T-helper 2 cell treated with Interferon-gamma antibody and Interleukin-4, amounts not matched to agents 5 μg/mL and 100 μg/mL, for 36 hours (primary cell): ENCODE results near the gene SYTL2.
"Not testable (repeated sequence)": the region's sequence is repeated elsewhere in the genome, so short reads cannot be mapped to it uniquely, and the experiment has no call there.

ENCODE experiments used
- DNase-seq: peaks from one replicate; pipeline ENCODE4 v3.0.0; 2021; ENCODE audit warnings: low spot score
- H3K27ac Mint-ChIP-seq: one replicate; pipeline ENCODE4 v1.8.0; 2021; ENCODE audit warnings: mild to moderate bottlenecking, mixed read lengths
- H3K27me3 Mint-ChIP-seq: one replicate; pipeline ENCODE4 v1.8.0; 2021; ENCODE audit warnings: low read depth, mixed read lengths
- H3K36me3 Mint-ChIP-seq: one replicate; pipeline ENCODE4 v1.8.0; 2021; ENCODE audit warnings: low read depth, mixed read lengths
- H3K4me1 Mint-ChIP-seq: one replicate; pipeline ENCODE4 v1.8.0; 2021; ENCODE audit warnings: low read depth, mixed read lengths
- H3K4me3 Mint-ChIP-seq: one replicate; pipeline ENCODE4 v1.8.0; 2022; ENCODE audit warnings: mild to moderate bottlenecking, moderate library complexity, mixed read lengths
- H3K9me3 Mint-ChIP-seq: one replicate; pipeline ENCODE4 v1.8.0; 2021; ENCODE audit warnings: mixed read lengths

Gene SYTL2

GRCh38 chr11:85795712-85796487 lies 15.0 kb downstream of the SYTL2 start:
- peaks cover 16% of the 10 kb centered on the region for H3K36me3 Mint-ChIP-seq
- no peak overlapping the region for H3K4me3 Mint-ChIP-seq
- no peak overlapping the region for H3K27ac Mint-ChIP-seq
- H3K9me3 Mint-ChIP-seq: peaks cover 5% of the 10 kb centered on the region
- peaks cover 2% of the 10 kb centered on the region for H3K27me3 Mint-ChIP-seq
- H3K4me1 Mint-ChIP-seq: peaks cover 12% of the 10 kb centered on the region
- no peak for DNase-seq

DNA sequence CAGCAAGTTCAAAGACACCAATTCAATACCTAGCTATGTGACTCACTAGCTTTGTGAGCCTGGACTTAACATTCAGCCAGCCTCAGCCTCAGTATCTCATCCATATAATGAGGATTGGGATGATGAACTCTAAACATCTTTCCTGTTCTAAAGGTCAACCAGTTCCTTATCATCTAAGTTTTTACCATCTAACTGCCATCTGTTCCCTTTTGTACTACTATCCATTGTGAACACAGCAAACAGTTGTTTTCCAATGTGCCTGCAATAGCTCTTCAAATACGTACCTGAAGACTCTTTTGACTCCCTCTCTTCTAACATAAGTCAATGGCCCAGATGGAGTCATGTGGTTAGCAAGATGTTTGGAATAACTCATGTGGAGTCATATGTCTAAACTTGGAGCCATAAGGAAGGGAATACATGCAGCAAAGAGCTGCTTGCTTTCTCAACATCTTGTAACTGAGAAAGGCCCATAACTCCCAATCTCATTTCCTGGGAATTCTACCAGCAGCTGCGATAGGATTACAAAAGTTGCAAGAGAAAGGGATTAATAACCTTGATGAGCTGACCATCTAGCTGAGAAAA lies 19.4 kb downstream of the SYTL2 start:
- H3K9me3 Mint-ChIP-seq: no peaks in the 10 kb centered on the region
- H3K4me1 Mint-ChIP-seq: peaks cover 20% of the 10 kb centered on the region
- H3K36me3 Mint-ChIP-seq: peaks cover 11% of the 10 kb centered on the region
- H3K27me3 Mint-ChIP-seq: peaks cover 2% of the 10 kb centered on the region
- no peak overlapping the region for H3K4me3 Mint-ChIP-seq
- no peak for DNase-seq
- H3K27ac Mint-ChIP-seq: no peak overlapping the region

- Mint-ChIP-seq H3K4me3 (peak overlapping the region; percentile 45), H3K36me3 (peaks cover 19% of the 10 kb centered on the region)
Measured at GRCh38 chr11:85787809-85788760, 22.9 kb downstream of the SYTL2 start.

DNA sequence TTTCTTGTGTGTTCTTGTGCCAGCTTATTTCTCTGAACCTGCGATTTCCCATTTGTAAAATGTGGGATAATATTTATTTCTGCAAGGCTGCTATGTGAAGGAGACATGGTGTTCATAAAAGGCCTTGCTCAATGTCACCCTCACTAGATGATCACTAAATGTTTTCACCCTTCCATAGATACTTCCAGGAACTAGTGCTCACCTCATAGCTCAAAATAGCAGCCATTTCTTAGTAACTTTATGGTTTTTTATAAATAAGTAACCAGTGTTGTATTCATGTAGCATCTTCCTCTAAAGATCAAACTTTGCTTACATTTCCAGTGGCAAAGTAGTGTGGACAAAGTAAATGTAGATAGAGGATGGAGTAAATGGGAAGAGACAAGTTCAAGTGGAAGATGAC lies 23.8 kb downstream of the SYTL2 start:
- peak overlapping the region; percentile 82 for H3K27ac Mint-ChIP-seq
- peak overlapping the region; percentile 75 for H3K4me3 Mint-ChIP-seq
- H3K4me1 Mint-ChIP-seq: peaks cover 37% of the 10 kb centered on the region
- H3K36me3 Mint-ChIP-seq: peaks cover 28% of the 10 kb centered on the region
- peaks cover 8% of the 10 kb centered on the region for H3K9me3 Mint-ChIP-seq
- DNase-seq: no peak
- peaks cover 2% of the 10 kb centered on the region for H3K27me3 Mint-ChIP-seq

More at GRCh38 chr11:85787809-85788760, 22.9 kb downstream of the SYTL2 start:
- Mint-ChIP-seq H3K27ac (peak overlapping the region; percentile 60), H3K9me3 (peaks cover under 1% of the 10 kb centered on the region), H3K27me3 (peaks cover 2% of the 10 kb centered on the region), H3K4me1 (peaks cover 37% of the 10 kb centered on the region)
- DNase-seq: no peak

- no peaks in the 10 kb centered on the region for H3K27me3 Mint-ChIP-seq
- no peak overlapping the region for H3K27ac Mint-ChIP-seq
- peaks cover 55% of the 10 kb centered on the region for H3K4me1 Mint-ChIP-seq
- no peak overlapping the region for H3K4me3 Mint-ChIP-seq
- H3K36me3 Mint-ChIP-seq: peaks cover 35% of the 10 kb centered on the region
- no peak for DNase-seq
- peaks cover 8% of the 10 kb centered on the region for H3K9me3 Mint-ChIP-seq
Measured at GRCh38 chr11:85784480-85785265, 26.3 kb downstream of the SYTL2 start.

DNA sequence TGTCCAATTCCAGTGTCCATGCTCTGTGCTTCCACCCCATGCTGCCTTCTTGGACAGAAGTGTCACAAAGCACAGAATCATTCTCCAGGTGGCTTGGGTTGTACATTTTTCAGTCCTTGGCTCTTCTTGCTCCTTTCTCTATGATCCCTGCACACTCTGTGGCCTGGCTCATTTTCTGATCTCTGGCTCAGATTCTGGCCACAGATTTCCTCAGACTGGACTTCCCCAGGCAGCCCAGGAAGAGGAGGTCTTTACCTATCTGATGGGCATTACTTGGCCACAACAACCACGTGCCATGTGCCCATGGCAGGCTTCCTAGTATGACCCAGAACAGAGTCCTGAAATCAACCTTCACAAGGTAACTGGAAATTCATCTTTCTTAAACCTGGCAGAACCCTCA lies 27.2 kb downstream of the SYTL2 start:
- H3K4me3 Mint-ChIP-seq: peak overlapping the region; percentile 24
- H3K9me3 Mint-ChIP-seq: peaks cover 8% of the 10 kb centered on the region
- no peak overlapping the region for H3K27ac Mint-ChIP-seq
- H3K27me3 Mint-ChIP-seq: no peaks in the 10 kb centered on the region
- peaks cover 55% of the 10 kb centered on the region for H3K4me1 Mint-ChIP-seq
- DNase-seq: no peak
- H3K36me3 Mint-ChIP-seq: peaks cover 33% of the 10 kb centered on the region

GRCh38 chr11:85780780-85781517 lies 30.0 kb downstream of the SYTL2 start:
- not testable (repeated sequence) for H3K9me3 Mint-ChIP-seq, H3K4me3 Mint-ChIP-seq, H3K27me3 Mint-ChIP-seq, H3K27ac Mint-ChIP-seq
- peaks cover 32% of the 10 kb centered on the region for H3K4me1 Mint-ChIP-seq
- H3K36me3 Mint-ChIP-seq: peaks cover 27% of the 10 kb centered on the region
- DNase-seq: peak; percentile 18

GRCh38 chr11:85779956-85780640 lies 30.8 kb downstream of the SYTL2 start:
- Mint-ChIP-seq H3K36me3 (peaks cover 25% of the 10 kb centered on the region), H3K9me3 (peaks cover 8% of the 10 kb centered on the region), H3K27me3 (no peaks in the 10 kb centered on the region), H3K27ac (no peak overlapping the region), H3K4me3 (no peak overlapping the region), H3K4me1 (peaks cover 29% of the 10 kb centered on the region)
- no peak for DNase-seq

DNA sequence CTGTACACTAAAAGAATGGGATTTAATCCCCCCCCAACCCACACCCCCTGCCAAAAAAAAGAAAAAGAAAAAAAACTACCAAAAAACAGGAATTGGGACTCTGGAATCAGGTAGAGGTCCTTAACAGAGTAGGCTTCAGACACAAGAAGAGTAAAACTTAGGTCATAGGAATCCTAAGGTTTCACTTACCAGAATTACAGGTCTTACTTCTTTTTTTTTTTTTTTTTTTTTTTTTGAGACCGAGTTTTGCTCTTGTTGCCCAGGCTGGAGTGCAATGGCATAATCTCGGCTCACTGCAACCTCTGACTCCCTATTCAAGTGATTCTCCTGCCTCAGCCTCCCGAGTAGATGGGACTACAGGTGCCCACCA lies 33.4 kb downstream of the SYTL2 start:
- not testable (repeated sequence) for DNase-seq, H3K4me3 Mint-ChIP-seq, H3K9me3 Mint-ChIP-seq, H3K27me3 Mint-ChIP-seq, H3K27ac Mint-ChIP-seq
- Mint-ChIP-seq H3K4me1 (peaks cover 36% of the 10 kb centered on the region), H3K36me3 (peaks cover 17% of the 10 kb centered on the region)

- no peak overlapping the region for H3K27ac Mint-ChIP-seq
- DNase-seq: no peak
- peaks cover 12% of the 10 kb centered on the region for H3K36me3 Mint-ChIP-seq
- no peaks in the 10 kb centered on the region for H3K27me3 Mint-ChIP-seq
- H3K4me3 Mint-ChIP-seq: no peak overlapping the region
- H3K4me1 Mint-ChIP-seq: peaks cover 36% of the 10 kb centered on the region
- H3K9me3 Mint-ChIP-seq: no peaks in the 10 kb centered on the region
Measured at GRCh38 chr11:85776951-85777602, 33.9 kb downstream of the SYTL2 start.

DNA sequence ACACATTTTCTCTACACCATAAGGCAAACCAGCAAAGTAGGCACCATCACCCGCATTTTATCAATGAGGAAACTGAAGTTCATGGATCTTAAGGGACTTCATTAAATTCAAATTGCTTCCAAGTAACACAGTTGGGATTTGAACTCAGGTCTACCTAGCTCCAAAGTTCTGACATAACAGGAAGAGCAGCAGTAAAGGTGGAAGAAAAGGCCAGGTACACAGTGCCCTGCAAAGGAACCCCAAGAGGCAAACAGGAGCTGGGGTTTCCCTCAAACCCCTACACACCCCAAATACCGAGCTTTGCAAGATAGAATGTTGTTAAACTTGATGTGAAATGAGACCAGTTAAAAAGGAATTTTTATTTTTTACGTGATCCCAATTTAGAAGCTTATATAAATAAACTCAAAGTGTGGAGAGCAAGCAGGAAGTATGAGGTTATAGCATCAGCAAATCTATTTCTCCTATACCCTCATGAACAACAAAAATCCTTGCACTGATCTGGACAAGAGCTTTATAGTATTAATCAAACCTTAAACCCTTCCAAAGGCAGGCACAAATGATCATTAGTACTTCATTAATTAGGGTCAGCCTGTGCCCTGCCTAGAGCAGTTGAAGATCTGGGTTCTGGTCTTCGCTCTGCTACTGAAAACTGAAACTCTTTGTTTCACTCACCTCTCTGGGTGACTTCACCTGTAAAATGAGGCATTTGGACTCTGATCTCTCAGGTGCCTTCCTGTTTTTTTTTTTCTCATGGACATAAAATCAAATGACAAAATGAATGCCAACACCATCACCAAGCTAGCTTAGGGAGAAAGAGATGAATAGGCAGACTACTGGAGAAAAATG lies 36.5 kb downstream of the SYTL2 start:
- H3K9me3 Mint-ChIP-seq: peaks cover 8% of the 10 kb centered on the region
- H3K27me3 Mint-ChIP-seq: no peaks in the 10 kb centered on the region
- peaks cover 21% of the 10 kb centered on the region for H3K4me1 Mint-ChIP-seq
- no peak overlapping the region for H3K27ac Mint-ChIP-seq
- no peak for DNase-seq
- peaks cover 11% of the 10 kb centered on the region for H3K36me3 Mint-ChIP-seq
- peak overlapping the region; percentile 33 for H3K4me3 Mint-ChIP-seq
